HAP-1 (cell line): ENCODE data around the gene UROC1.

ENCODE experiments used
- DNase-seq, 2 experiments: peaks; one replicate each; pipeline ENCODE4 v3.0.0-alpha.2; 2016 to 2020; ENCODE audit warnings: low spot score in 2 of 2
- H3K27me3 ChIP-seq: fragments of 250-450 bp; sonication (Bioruptor Pico); 2 replicates; pipeline ENCODE4 v1.5.1; 2020; ENCODE audit warnings: low read depth, mild to moderate bottlenecking, moderate library complexity
- H3K36me3 ChIP-seq: fragments of 250-450 bp; sonication (Bioruptor Pico); replicated peaks from 2 replicates; pipeline ENCODE4 v1.5.1; 2020; ENCODE audit warnings: mild to moderate bottlenecking
- H3K4me1 ChIP-seq: fragments of 250-450 bp; sonication (Bioruptor Pico); 2 replicates; pipeline ENCODE4 v1.5.1; 2020; ENCODE audit warnings: mild to moderate bottlenecking
- H3K4me3 ChIP-seq: fragments of 250-450 bp; sonication (Bioruptor Pico); 2 replicates; pipeline ENCODE4 v1.5.1; 2020; ENCODE audit warnings: mild to moderate bottlenecking, moderate library complexity
- H3K9me3 ChIP-seq: fragments of 250-450 bp; sonication (Bioruptor Pico); 2 replicates; pipeline ENCODE4 v1.5.1; 2020; ENCODE audit warnings: mild to moderate bottlenecking, moderate library complexity
- in situ Hi-C: fragments of 300-500 bp; cut with MboI; formaldehyde crosslinking; loops from 3 replicates; pipeline ENCODE4 v1.14.3; 2020; ENCODE audit warnings: low sequenced_read_pairs, inconsistent platforms, mixed read lengths

Gene UROC1

DNA sequence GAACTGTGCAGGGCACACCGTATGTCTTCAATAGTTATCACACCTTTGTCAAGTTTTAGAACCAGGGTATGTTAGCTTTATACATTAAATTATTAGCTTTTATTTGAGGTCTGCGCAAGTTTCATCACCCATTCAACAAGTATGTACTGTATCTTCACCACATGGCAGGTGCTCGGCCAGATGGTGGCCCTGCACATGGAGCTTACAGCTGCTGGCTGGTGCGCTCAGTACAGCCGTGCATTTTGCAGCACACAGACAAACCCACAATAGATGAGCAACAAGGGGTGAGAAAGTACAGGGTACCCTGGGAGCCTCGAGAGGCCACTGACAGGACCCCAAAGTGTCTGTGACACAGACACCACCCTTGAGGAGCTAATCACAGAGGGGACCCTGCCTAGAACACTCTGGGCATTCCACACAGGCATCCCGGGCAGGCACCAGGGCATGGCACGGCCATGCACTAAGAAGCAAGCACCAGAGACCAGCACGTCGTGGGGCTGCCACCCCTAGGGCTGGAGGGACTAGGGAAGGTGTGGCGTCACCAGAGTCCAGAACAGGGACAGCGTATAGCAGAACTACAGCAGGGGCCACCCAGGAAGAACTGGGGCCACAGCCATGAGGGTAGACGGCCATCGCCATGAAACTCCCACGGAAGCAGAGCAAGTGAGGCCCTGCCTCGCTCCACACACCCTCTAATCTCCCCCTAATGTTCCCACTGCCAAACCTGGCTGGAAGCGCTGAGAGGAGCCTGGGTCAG is 69.3 kb downstream of the UROC1 start:
- Histone ChIP-seq H3K36me3 (peaks cover 12% of the 10 kb centered on the region), H3K27me3 (no peaks in the 10 kb centered on the region), H3K9me3 (no peaks in the 10 kb centered on the region), H3K4me1 (peaks cover 3% of the 10 kb centered on the region; the same call in 1 of the 2 replicates), H3K4me3 (no peak overlapping the region)
- in situ Hi-C loops = no loop called here
- no peak for DNase-seq

DNA sequence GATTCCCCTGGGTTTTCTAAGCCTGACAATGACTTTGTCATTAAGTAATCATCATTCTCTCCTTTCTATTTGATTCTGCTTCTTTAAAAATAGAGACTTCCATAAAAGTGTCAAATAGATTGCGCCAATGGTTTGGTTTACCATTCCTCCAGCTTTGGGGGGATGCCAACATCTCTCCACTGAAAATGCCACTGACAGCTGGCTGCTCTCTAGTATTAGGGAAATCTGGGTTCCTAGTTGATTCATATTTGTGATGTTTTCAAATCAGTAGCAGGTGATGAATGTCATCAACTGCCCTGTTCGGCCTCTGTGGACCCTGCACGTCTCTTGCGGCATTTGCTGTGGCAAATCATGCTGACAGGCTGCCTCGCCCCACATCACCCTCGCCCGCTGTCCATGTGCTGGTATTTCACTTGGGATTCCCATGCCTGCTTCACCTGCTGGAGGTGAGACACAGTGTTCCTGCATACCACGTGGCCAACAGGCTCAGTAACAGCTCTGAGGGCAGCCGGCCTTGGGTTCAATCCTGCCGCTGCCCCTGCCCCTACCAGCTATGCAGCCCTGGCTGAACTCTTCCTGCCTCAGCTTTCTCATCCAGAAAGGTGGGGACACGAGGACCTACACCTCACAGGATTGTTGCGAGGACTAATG is 70.0 kb downstream of the UROC1 start:
- no peaks in the 10 kb centered on the region for H3K4me1 ChIP-seq
- in situ Hi-C loops = no loop called here
- H3K4me3 ChIP-seq = no peak overlapping the region
- H3K36me3 ChIP-seq = peaks cover 9% of the 10 kb centered on the region
- no peaks in the 10 kb centered on the region for H3K27me3 ChIP-seq
- H3K9me3 ChIP-seq = no peaks in the 10 kb centered on the region
- DNase-seq = no peak

DNA sequence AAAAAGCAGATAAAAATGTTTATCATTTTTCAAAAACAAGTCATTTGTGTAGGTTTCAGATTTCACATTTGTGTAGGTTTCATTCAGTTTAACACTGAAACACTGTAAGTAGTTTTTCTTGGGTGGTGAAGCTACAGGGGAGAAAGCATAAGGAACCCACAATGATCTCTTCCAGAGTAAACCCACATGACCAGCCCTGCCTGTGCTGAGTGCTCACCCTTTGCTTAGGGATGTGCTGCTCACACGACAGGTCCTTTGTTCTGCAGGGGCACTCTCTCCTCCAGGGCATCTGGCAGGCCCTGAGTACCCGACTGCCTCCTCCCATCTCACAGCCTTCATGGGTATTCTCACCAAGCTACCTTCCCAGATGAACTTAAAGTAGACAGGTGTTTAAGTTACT is 70.8 kb downstream of the UROC1 start:
- H3K27me3 ChIP-seq = no peaks in the 10 kb centered on the region
- in situ Hi-C loops = no loop called here
- no peak overlapping the region for H3K4me3 ChIP-seq
- H3K4me1 ChIP-seq = no peaks in the 10 kb centered on the region
- no peak for DNase-seq
- peaks cover 9% of the 10 kb centered on the region for H3K36me3 ChIP-seq
- H3K9me3 ChIP-seq = no peaks in the 10 kb centered on the region

DNA sequence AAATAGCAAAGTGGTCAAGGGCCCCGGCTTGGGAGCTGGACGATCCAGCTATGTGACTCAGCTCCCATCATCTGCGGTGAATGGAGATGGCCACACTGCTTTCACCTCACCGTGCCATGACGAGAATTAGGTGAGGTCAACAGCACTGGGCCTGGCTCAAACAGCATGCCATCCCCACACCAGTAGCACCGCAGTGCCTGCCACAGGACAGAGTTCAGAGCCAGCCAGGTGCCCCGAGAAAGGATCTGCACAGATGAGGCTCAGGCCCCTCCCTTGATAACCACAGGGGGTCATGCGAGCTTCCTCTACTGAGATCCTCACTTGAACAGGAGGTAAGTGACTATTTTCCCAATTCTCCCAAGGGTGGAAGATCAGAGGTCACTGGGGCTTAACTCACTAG is 71.3 kb downstream of the UROC1 start:
- in situ Hi-C loops = no loop called here
- DNase-seq = no peak
- H3K36me3 ChIP-seq = peaks cover 5% of the 10 kb centered on the region
- no peaks in the 10 kb centered on the region for H3K27me3 ChIP-seq
- no peaks in the 10 kb centered on the region for H3K4me1 ChIP-seq
- no peaks in the 10 kb centered on the region for H3K9me3 ChIP-seq
- no peak overlapping the region for H3K4me3 ChIP-seq

DNA sequence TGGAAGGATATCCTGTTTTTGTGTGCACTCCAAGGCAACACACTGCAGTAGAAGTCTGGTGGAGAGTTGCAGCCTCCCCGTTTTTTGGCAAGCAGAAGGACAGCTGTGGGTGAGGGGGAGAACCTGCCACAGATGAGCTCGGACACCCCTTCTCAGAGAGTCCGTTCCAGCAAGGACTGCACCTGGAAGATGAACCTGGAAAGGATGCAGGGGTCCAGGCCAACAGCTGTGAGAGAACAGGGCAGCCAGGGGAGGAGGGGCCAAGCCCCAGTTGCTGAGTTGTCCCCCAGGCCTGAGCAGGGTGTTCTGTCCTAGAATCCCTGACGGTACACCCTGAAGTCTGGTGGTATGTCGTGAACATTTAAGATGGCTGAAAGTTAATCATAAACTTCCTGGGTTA is 72.1 kb downstream of the UROC1 start:
- H3K36me3 ChIP-seq = peaks cover 5% of the 10 kb centered on the region; the same call in 1 of the 2 replicates
- DNase-seq = no peak
- no peaks in the 10 kb centered on the region for H3K27me3 ChIP-seq
- no peaks in the 10 kb centered on the region for H3K9me3 ChIP-seq
- no peak overlapping the region for H3K4me3 ChIP-seq
- no peaks in the 10 kb centered on the region for H3K4me1 ChIP-seq
- in situ Hi-C loops = no loop called here

DNA sequence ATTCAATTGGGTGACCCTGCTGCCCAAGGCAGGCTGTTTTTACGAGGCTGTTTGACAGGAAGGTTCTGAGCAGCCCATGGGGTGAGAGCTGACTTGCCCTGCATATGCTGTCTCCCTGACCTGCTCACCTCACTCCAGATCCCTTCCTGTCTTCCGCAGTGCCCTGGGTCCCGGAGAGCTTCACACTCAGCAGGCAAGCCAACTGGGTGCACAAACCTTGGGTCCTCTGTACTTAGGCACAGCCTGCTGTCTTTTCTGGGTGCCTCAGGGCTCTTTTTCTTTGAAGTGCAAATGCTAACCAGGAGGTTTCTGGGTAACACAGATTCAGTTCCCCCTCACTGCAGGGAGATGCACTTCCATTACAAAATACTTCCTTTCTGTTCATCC is 74.7 kb downstream of the UROC1 start:
- no peaks in the 10 kb centered on the region for H3K36me3 ChIP-seq
- no peaks in the 10 kb centered on the region for H3K4me1 ChIP-seq
- H3K27me3 ChIP-seq = no peaks in the 10 kb centered on the region
- H3K4me3 ChIP-seq = no peak overlapping the region
- in situ Hi-C loops = no loop called here
- no peaks in the 10 kb centered on the region for H3K9me3 ChIP-seq
- peak in 1 of 2 experiments; percentile 7 for DNase-seq

DNA sequence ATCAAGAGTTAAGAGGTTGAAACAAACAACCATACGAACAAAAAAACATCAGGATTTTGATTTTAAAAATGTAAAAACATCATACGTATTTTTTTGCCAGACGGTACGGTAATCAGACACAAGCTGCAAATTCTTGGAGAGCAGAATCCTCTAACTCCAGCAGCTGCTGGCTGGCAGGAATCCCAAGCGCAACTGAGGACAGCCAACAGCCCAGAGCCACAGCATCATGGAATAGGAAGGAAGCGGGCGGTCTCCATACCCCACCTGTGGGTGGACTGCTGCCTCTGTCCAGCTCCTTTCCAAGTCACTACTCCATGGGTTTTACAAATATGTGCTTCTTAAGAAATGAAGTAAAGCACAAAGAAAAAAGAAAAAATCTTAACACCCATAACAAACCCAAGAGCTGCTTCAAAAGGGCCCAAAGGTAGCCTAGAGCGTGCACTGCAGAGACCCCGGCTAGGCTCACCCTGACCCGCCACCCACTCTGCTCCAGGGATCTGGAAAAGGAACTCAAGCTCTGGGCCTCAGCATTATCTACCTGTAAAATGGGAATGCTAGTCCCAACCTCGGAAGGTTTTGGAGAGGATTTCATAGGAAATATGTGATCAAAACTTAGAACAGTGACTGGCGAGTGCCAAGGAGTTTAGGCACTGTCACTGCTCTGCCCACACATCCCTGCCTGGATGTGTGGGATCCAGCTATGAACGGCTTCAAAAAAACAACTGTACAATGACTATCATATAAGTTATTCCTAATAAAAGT is 75.3 kb downstream of the UROC1 start:
- in situ Hi-C loops = no loop called here
- Histone ChIP-seq H3K9me3 (no peaks in the 10 kb centered on the region), H3K36me3 (no peaks in the 10 kb centered on the region), H3K27me3 (no peaks in the 10 kb centered on the region), H3K4me1 (no peaks in the 10 kb centered on the region), H3K4me3 (no peak overlapping the region)
- DNase-seq = no peak

DNA sequence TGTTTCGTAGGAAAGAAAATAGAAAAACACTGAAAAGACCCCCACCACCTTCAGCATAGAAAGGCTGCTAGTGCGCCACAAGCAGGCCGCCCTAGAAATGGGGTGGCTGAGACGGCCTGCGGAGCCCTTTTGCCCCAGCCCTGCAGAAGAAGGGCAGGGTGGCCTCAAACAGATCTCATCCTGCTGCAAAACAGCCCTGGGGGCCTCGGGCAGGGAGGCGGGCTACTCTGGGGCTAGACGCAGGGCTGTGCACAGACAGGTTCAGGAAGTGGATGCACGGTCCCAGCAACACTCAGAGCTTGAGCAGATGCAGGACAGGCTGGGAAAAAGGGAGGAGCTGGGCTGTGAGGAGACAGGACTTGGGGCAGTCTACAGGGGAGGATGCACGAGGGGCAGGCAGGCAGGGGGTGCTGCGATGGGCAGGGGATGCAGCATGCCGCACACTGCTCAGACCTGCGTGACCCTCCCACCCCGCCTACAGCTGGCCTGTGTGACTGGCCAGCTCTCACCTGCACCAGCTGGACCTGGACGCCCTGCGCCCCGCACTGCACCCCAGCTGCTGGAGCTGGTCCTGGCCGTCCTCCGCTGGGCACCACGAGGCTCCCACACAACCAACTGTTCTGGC is 76.2 kb downstream of the UROC1 start:
- Histone ChIP-seq H3K9me3 (no peaks in the 10 kb centered on the region), H3K27me3 (no peaks in the 10 kb centered on the region), H3K4me1 (no peaks in the 10 kb centered on the region), H3K36me3 (no peaks in the 10 kb centered on the region), H3K4me3 (no peak overlapping the region)
- no peak for DNase-seq
- in situ Hi-C loops = no loop called here

DNA sequence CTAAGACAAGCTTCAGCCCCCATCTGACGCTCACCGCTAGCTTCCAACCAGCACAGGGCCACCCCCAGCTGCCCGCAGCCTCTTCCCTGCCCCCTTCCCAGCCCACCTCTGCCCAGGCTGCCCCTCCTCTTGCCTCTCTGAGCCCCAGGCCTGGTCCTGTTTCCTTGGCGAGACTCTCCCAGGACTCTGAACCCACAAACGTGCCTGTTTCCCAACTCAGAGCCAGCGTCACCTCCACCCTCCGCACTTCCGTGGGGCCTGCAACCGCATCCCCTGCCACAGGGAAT is 76.9 kb downstream of the UROC1 start:
- DNase-seq = no peak
- in situ Hi-C loops = no loop called here

DNA sequence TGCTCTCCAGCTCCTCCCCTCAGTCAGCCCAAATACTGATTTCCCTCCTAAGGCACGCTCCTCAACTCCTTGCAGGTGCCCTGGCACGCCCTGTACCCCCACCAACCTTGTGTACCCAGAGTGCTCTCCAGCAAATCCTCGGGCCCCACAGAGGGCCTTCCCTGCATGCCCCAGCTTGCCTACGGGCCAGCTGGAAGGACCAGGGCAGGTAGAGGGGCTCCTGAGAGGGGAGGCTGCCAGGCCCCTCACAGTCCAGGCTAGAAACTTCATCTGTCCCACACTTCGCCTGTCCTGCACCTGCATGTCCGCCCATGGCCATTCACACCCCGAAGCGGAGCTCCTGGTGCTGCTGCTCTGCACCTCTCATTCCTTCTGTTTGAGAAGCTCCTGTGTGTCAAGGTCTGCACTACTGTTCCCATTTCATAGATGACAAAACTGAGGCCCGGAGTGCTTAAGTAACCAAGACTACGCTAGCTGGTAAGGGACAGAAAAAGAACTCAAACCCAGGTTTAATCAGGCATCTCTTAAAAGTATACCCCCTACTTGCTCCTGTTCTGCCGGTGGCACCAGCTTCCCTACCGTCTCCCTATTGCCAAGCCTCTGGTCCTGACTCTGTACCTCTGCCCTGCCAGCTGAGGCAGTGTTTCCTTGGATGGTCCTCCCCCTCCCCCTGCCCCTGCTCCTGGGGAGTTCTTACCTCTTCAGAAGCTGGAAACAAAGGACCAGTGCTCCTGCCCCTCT is 77.4 kb downstream of the UROC1 start:
- Histone ChIP-seq H3K9me3 (no peaks in the 10 kb centered on the region), H3K4me3 (no peak overlapping the region), H3K4me1 (no peaks in the 10 kb centered on the region), H3K27me3 (no peaks in the 10 kb centered on the region), H3K36me3 (no peaks in the 10 kb centered on the region)
- in situ Hi-C loops = no loop called here
- DNase-seq = no peak

More for the DNA sequence above, 76.9 kb downstream of the UROC1 start:
- no peaks in the 10 kb centered on the region for H3K27me3 ChIP-seq
- no peaks in the 10 kb centered on the region for H3K9me3 ChIP-seq
- no peaks in the 10 kb centered on the region for H3K36me3 ChIP-seq
- no peaks in the 10 kb centered on the region for H3K4me1 ChIP-seq
- H3K4me3 ChIP-seq = no peak overlapping the region

DNA sequence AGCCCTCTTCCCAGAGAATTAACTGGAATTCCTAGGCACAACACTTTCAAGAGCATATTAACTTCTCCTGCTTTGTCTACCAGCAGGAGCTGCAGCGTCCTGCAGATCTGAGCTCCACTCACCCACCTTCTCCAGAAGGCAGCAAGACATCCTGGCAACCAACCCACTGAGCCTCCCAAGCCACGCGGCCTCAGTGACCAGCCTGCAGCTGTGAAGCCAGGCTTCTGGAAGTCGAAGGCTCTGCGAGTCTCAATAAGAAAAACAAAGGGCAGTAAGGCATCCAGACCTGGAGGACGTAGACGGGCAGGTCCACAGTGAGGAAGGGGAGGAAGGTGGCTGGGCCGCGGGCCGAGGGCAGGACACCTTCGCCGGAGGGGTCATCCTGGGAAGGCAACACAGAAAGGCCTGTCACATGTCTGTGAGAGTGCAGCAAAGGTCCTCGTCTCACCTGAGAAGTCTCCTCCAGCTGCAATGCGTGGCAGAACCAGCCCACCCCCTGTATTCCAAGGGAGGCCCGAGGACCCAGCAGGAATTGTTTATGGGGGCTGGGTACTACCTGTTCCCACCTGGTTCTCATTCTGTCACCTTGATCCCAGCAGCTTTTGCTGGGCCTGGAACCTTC is 78.1 kb downstream of the UROC1 start:
- DNase-seq = no peak
- in situ Hi-C loops = no loop called here

DNA sequence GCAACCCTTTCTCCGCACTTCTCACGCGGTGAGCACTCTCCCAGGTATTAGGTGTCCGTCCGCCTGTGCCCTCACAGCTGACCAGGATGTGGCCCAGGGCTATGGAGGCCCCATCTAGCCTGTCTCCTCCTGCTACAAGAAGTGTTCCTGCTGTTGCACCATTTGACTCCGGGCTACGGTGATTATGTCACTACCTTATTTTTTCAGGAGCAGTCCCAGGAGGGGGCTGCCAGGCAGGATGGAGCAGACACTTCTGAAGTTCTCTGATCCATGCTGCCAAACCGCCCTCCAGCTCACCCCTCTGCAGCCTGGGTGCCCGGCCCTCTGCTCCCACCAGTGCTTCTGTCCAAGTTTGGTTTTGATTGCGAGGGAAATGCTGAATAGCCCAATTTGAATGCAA is 78.8 kb downstream of the UROC1 start:
- in situ Hi-C loops = no loop called here
- no peaks in the 10 kb centered on the region for H3K36me3 ChIP-seq
- H3K4me3 ChIP-seq = no peak overlapping the region
- H3K4me1 ChIP-seq = no peaks in the 10 kb centered on the region
- no peaks in the 10 kb centered on the region for H3K9me3 ChIP-seq
- H3K27me3 ChIP-seq = no peaks in the 10 kb centered on the region
- no peak for DNase-seq

More for the DNA sequence above, 78.1 kb downstream of the UROC1 start:
- H3K36me3 ChIP-seq = no peaks in the 10 kb centered on the region
- no peaks in the 10 kb centered on the region for H3K4me1 ChIP-seq
- no peaks in the 10 kb centered on the region for H3K9me3 ChIP-seq
- no peaks in the 10 kb centered on the region for H3K27me3 ChIP-seq
- no peak overlapping the region for H3K4me3 ChIP-seq

DNA sequence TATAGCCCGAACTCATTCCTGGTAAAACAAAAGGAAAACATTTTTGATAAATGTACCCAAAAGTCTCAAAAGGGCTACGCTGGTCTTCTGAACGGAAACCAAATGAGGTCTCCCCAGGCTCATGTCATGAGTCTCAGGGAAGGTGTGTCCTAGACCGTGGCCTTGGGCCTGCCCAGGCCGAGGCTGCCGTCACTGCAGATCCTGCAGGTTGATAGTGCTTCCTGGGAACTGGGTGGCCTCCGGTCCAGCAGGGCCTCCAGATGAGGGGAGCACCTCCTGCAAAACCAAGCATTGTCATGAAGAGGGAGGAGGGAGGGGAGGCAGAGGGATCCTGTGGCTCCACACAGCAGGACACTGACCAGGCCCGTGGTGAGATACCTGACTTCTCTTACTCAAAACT is 79.4 kb downstream of the UROC1 start:
- no peak for DNase-seq
- H3K9me3 ChIP-seq = no peaks in the 10 kb centered on the region
- no peaks in the 10 kb centered on the region for H3K36me3 ChIP-seq
- H3K4me3 ChIP-seq = no peak overlapping the region
- in situ Hi-C loops = no loop called here
- no peaks in the 10 kb centered on the region for H3K4me1 ChIP-seq
- no peaks in the 10 kb centered on the region for H3K27me3 ChIP-seq
